Measurements from ENCODE around the gene BDNF.
A peak's percentile ranks its signal among the peaks of the same experiment; 100 is the strongest.
"Not testable (repeated sequence)": the region's sequence is repeated elsewhere in the genome, so short reads cannot be mapped to it uniquely, and the experiment has no call there.

BDNF gene

DNA sequence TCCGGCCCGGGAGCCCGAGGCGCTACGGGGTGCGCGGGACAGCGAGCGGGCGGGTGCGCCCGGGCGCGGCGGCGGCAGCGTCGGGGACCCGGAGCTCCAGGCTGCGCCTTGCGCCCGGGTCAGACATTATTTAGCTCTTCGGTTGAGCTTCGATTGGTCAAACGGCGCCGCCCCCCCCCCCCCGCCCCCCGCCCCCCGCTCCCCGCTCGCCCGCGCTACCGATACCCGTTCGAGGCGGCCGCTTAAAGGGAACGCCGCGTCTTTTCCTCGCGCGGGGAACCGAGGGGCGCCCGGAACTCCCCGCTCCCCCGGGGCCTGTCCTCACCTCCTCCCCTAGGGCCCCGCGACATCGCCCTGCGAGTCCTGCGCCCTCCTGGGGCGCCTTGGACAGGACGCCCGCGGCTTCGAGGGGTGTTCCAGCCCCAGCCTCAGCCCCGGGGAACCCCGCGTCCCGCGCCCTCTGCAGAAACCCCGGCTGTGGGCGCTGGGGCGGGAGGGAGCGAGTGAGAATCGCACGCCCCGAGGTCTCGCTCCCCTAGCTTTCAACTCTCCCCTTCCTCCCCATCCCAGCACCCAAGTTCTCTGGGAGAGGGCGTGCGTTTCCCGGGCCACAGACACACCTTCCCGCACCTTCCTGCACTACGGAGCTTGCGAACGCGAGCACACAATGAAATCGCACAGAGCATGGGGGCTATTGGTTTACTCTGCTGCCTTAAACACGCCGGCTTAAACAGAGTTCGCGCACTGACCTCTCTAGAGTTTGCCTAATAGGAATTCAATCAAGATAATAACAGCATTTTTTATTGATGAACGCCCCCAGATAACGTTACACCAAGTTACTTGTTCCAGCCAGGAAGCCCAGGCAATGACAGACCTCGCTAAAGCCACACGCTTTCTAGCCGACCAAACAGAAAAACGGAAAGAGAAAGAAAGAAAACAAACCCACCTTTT is at the start of gene BDNF:
TSS of gene BDNF (minus strand) at position 105 of the 951 bp plus-strand sequence. CDS start 41,891 bp downstream, outside the sequence.
- Histone ChIP-seq H3K4me2 (peak within 1 kb of the TSS; percentile 96), H4K20me1 (ENCODE audit: insufficient read depth) (no peaks in the 10 kb centered on the region), H3K4me1 (ENCODE audit: low read depth, poor library complexity, severe bottlenecking) (peaks cover 7% of the 10 kb centered on the region), H3K27ac (no peak within 1 kb of the TSS), H3K36me3 (ENCODE audit: insufficient read depth) (no peaks in the 10 kb centered on the region), H3K9ac (no peak within 1 kb of the TSS; the same call in 1 of the 2 replicates), H3K4me3 (IDR thresholded peaks at IDR 0.05; ENCODE audit: insufficient read depth, low read depth, low read length) (no peak within 1 kb of the TSS), H3K79me2 (ENCODE audit: insufficient read depth, low read depth) (no peaks in the 10 kb centered on the region), H2AFZ (ENCODE audit: low read depth) (peak within 1 kb of the TSS; percentile 92), H3K27me3 (ENCODE audit: insufficient read depth, low read depth) (no peaks in the 10 kb centered on the region)
- TF ChIP-seq, protein P1, sequence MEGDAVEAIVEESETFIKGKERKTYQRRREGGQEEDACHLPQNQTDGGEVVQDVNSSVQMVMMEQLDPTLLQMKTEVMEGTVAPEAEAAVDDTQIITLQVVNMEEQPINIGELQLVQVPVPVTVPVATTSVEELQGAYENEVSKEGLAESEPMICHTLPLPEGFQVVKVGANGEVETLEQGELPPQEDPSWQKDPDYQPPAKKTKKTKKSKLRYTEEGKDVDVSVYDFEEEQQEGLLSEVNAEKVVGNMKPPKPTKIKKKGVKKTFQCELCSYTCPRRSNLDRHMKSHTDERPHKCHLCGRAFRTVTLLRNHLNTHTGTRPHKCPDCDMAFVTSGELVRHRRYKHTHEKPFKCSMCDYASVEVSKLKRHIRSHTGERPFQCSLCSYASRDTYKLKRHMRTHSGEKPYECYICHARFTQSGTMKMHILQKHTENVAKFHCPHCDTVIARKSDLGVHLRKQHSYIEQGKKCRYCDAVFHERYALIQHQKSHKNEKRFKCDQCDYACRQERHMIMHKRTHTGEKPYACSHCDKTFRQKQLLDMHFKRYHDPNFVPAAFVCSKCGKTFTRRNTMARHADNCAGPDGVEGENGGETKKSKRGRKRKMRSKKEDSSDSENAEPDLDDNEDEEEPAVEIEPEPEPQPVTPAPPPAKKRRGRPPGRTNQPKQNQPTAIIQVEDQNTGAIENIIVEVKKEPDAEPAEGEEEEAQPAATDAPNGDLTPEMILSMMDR (conservative IDR thresholded peaks at IDR 0.05; ENCODE audit: low read depth, low read length): no peak

DNA sequence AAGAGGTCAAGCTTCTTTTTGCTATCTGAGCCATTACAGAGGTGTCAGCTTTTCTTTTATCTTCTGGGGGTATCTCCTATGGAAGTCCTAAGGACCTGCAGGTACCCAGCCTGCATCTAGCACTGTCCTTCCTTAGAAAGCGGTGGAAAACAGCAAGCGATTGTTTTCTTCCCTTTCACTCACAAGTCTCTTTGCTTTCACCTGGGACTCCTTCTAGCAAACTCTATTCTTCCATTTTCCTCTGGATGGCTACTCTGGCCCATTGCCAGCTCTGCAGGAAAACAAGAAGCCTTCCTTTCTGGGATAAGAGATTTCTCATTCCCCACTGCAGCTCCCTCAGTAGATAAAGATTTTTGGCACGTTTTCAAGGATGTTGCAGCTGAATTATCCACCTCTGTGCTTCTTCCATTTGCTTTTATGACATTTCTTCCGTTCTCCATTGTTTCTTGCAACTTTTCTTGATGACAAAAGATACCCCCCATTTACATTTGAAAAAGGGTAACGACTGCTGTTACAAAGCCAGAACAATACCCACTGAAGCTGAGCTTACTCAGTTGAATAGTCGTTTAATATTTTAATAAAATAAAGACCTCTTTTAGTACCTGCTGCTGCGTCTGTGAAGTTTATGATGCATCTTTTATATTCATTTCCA is 40.2 kb upstream of the BDNF start:
- H3K27ac ChIP-seq: no peak overlapping the region
- no peaks in the 10 kb centered on the region for H3K36me3 ChIP-seq (ENCODE audit: insufficient read depth)
- no peak overlapping the region for H2AFZ ChIP-seq (ENCODE audit: low read depth)
- no peaks in the 10 kb centered on the region for H3K79me2 ChIP-seq (ENCODE audit: insufficient read depth, low read depth)
- H3K27me3 ChIP-seq (ENCODE audit: insufficient read depth, low read depth): no peaks in the 10 kb centered on the region
- no peaks in the 10 kb centered on the region for H3K4me1 ChIP-seq (ENCODE audit: low read depth, poor library complexity, severe bottlenecking)
- no peak overlapping the region for H3K4me3 ChIP-seq (IDR thresholded peaks at IDR 0.05; ENCODE audit: insufficient read depth, low read depth, low read length)
- no peak overlapping the region for H3K4me2 ChIP-seq
- no peaks in the 10 kb centered on the region for H4K20me1 ChIP-seq (ENCODE audit: insufficient read depth)
- no peak overlapping the region for H3K9ac ChIP-seq
- TF ChIP-seq, protein P1 (conservative IDR thresholded peaks at IDR 0.05; ENCODE audit: low read depth, low read length): no peak

DNA sequence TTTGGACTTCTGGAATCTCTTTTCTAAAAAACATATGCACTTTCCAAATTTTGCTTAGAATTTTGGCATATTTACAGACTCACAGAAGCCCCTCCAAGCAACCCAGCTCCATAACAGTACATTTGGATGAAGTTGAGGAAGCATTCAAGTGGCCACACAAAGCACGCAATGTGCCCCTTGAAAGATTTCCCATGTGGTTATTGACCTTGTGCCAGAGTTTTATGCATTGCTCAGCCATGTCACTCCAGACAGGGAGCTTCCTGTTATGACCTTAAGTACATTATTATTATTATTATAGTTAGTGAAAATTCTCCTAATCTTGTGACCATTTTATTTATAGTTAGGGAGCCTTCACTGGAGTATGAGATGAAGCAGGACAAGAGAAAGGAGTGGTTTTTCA is 35.0 kb upstream of the BDNF start:
- no peak overlapping the region for H3K4me3 ChIP-seq (IDR thresholded peaks at IDR 0.05; ENCODE audit: insufficient read depth, low read depth, low read length)
- no peaks in the 10 kb centered on the region for H3K4me1 ChIP-seq (ENCODE audit: low read depth, poor library complexity, severe bottlenecking)
- TF ChIP-seq, protein P1 (conservative IDR thresholded peaks at IDR 0.05; ENCODE audit: low read depth, low read length): no peak
- no peaks in the 10 kb centered on the region for H3K27me3 ChIP-seq (ENCODE audit: insufficient read depth, low read depth)
- H3K4me2 ChIP-seq: no peak overlapping the region
- H2AFZ ChIP-seq (ENCODE audit: low read depth): no peak overlapping the region
- H3K36me3 ChIP-seq (ENCODE audit: insufficient read depth): no peaks in the 10 kb centered on the region
- no peaks in the 10 kb centered on the region for H3K79me2 ChIP-seq (ENCODE audit: insufficient read depth, low read depth)
- H3K27ac ChIP-seq: no peak overlapping the region
- no peak overlapping the region for H3K9ac ChIP-seq
- H4K20me1 ChIP-seq (ENCODE audit: insufficient read depth): no peaks in the 10 kb centered on the region

DNA sequence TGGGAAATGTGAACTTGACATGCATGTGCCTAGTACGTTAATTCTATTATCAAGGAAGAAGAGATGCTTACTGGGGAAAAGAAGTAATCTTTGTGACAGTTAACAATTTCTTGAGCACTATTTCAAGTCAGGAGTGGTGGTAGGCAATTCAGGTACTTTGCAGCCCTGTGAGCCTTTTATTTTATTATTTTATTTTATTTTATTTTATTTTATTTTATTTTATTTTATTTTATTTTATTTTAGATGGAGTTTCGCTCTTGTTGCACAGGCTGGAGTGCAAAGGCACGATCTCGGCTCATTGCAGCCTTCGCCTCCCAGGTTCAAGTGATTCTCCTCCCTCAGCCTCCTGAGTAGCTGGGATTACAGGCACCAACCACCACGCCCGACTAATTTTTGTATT is 31.5 kb upstream of the BDNF start:
- not testable (repeated sequence) for H4K20me1 ChIP-seq (ENCODE audit: insufficient read depth); H3K9ac ChIP-seq; H3K4me2 ChIP-seq; H2AFZ ChIP-seq (ENCODE audit: low read depth); H3K27me3 ChIP-seq (ENCODE audit: insufficient read depth, low read depth); H3K36me3 ChIP-seq (ENCODE audit: insufficient read depth); H3K4me1 ChIP-seq (ENCODE audit: low read depth, poor library complexity, severe bottlenecking); H3K79me2 ChIP-seq (ENCODE audit: insufficient read depth, low read depth); H3K4me3 ChIP-seq (IDR thresholded peaks at IDR 0.05; ENCODE audit: insufficient read depth, low read depth, low read length); H3K27ac ChIP-seq

All from KMS-11 (cell line).